Osteocyte (in vitro differentiated cells): ENCODE measurements around the gene ARHGAP28. TPM values are rescaled to one million over a fixed set of nuclear protein-coding genes. Genes with fewer than 3 reads are reported as not detected.
A peak's percentile ranks its signal among the peaks of the same experiment; 100 is the strongest.

Experiments
- DNase-seq: peaks from one replicate; pipeline ENCODE4 v3.0.0; 2021; ENCODE audit warnings: mixed read lengths; ENCODE audit not compliant: unreplicated experiment; ENCODE audit errors: extremely low spot score
- H3K27ac Mint-ChIP-seq: one replicate; pipeline ENCODE4 v1.8.0; 2021; ENCODE audit warnings: mild to moderate bottlenecking, mixed read lengths; ENCODE audit not compliant: unreplicated experiment
- H3K27me3 Mint-ChIP-seq: one replicate; pipeline ENCODE4 v1.8.0; 2021; ENCODE audit warnings: mixed read lengths; ENCODE audit not compliant: unreplicated experiment
- H3K36me3 Mint-ChIP-seq: one replicate; pipeline ENCODE4 v1.8.0; 2021; ENCODE audit warnings: mixed read lengths; ENCODE audit not compliant: unreplicated experiment
- H3K4me1 Mint-ChIP-seq: one replicate; pipeline ENCODE4 v1.8.0; 2021; ENCODE audit warnings: mixed read lengths; ENCODE audit not compliant: unreplicated experiment
- H3K4me3 Mint-ChIP-seq: one replicate; pipeline ENCODE4 v1.8.0; 2021; ENCODE audit warnings: mild to moderate bottlenecking, moderate library complexity, mixed read lengths; ENCODE audit not compliant: unreplicated experiment
- H3K9me3 Mint-ChIP-seq: one replicate; pipeline ENCODE4 v1.8.0; 2021; ENCODE audit warnings: mixed read lengths; ENCODE audit not compliant: unreplicated experiment
- CTCF ChIP-seq: fragments of 200-600 bp; sonication (generic); IDR thresholded peaks from 2 replicates; pipeline ENCODE4 v1.5.0; 2021; ENCODE audit warnings: antibody characterized with exemption, mild to moderate bottlenecking, moderate library complexity
- total RNA-seq: library from RNA; stranded (reverse); gene quantifications from 2 replicates; pipeline ENCODE4 v1.2.1, GENCODE V29; 2021

The ARHGAP28 gene
- total RNA-seq, 1 donor from 2014 or later = 18.1 TPM

- Mint-ChIP-seq H3K4me1 (peaks cover 73% of the 10 kb centered on the region), H3K36me3 (peaks cover 16% of the 10 kb centered on the region), H3K27me3 (peaks cover 5% of the 10 kb centered on the region), H3K4me3 (no peak overlapping the region), H3K27ac (peak overlapping the region; percentile 76), H3K9me3 (peaks cover 3% of the 10 kb centered on the region)
- TF ChIP-seq CTCF = no peak
- no peak for DNase-seq
These were observed 17.0 kb downstream of the ARHGAP28 start for GRCh38 chr18:6746386-6746960.

GRCh38 chr18:6747646-6748045 lies 18.1 kb downstream of the ARHGAP28 start:
- DNase-seq = no peak
- Mint-ChIP-seq H3K27ac (peak overlapping the region; percentile 89), H3K4me1 (peaks cover 71% of the 10 kb centered on the region), H3K36me3 (peaks cover 16% of the 10 kb centered on the region), H3K4me3 (no peak overlapping the region), H3K9me3 (peaks cover 3% of the 10 kb centered on the region), H3K27me3 (peaks cover 5% of the 10 kb centered on the region)
- no peak for TF ChIP-seq CTCF

GRCh38 chr18:6748241-6748640 lies 18.7 kb downstream of the ARHGAP28 start:
- peak overlapping the region; percentile 89 for H3K27ac Mint-ChIP-seq
- peaks cover 71% of the 10 kb centered on the region for H3K4me1 Mint-ChIP-seq
- peaks cover 16% of the 10 kb centered on the region for H3K36me3 Mint-ChIP-seq
- H3K4me3 Mint-ChIP-seq = no peak overlapping the region
- peaks cover 5% of the 10 kb centered on the region for H3K27me3 Mint-ChIP-seq
- TF ChIP-seq CTCF = no peak
- H3K9me3 Mint-ChIP-seq = peaks cover 3% of the 10 kb centered on the region
- DNase-seq = no peak

- DNase-seq = no peak
- no peak overlapping the region for H3K27ac Mint-ChIP-seq
- no peaks in the 10 kb centered on the region for H3K27me3 Mint-ChIP-seq
- H3K36me3 Mint-ChIP-seq = peaks cover 5% of the 10 kb centered on the region
- peaks cover 70% of the 10 kb centered on the region for H3K4me1 Mint-ChIP-seq
- H3K9me3 Mint-ChIP-seq = peaks cover 3% of the 10 kb centered on the region
- no peak overlapping the region for H3K4me3 Mint-ChIP-seq
- no peak for TF ChIP-seq CTCF
These were observed 20.9 kb downstream of the ARHGAP28 start for GRCh38 chr18:6750411-6750810.

- H3K36me3 Mint-ChIP-seq = peaks cover 6% of the 10 kb centered on the region
- no peak for DNase-seq
- peaks cover 6% of the 10 kb centered on the region for H3K9me3 Mint-ChIP-seq
- no peaks in the 10 kb centered on the region for H3K27me3 Mint-ChIP-seq
- no peak for TF ChIP-seq CTCF
- H3K4me1 Mint-ChIP-seq = peaks cover 68% of the 10 kb centered on the region
- H3K27ac Mint-ChIP-seq = peak overlapping the region; percentile 73
- no peak overlapping the region for H3K4me3 Mint-ChIP-seq
These were observed 21.7 kb downstream of the ARHGAP28 start for GRCh38 chr18:6751222-6751621.
